HepG2 (cell line): ENCODE data around the gene TPCN2. TPM values are rescaled to one million over a fixed set of nuclear protein-coding genes. Genes with fewer than 3 reads are reported as not detected.

Experiments
- ATAC-seq: fragments of 200-7000 bp; cut with Tn5 transposase; 3 replicates; pipeline ENCODE4 v1.9.1; 2020; ENCODE audit warnings: mild to moderate bottlenecking, moderate library complexity
- BruUV-seq: library from RNA; stranded (reverse); fragments of 400-500 nt; replicated peaks from 2 replicates; lab custom pipeline; 2021; lab: Mats Ljungman, UMichigan
- CTCF ChIA-PET: fragments of 300-600 bp; formaldehyde crosslinking; extraction: SDS; loops from one replicate; lab custom pipeline; 2021; ENCODE audit warnings: low total read pairs, inconsistent platforms, low intra/inter-chr PET ratio; lab: Yijun Ruan, JAX
- POLR2A ChIA-PET: fragments of 350-600 bp; sonication (Branson Sonifier 250); formaldehyde crosslinking; loops from one replicate; lab custom pipeline; 2020; ENCODE audit warnings: antibody characterized with exemption, inconsistent platforms; lab: Yijun Ruan, JAX
- DNase-seq: peaks from one replicate; pipeline ENCODE4 v3.0.0-alpha.2; 2015; ENCODE audit warnings: low spot score
- FAIRE-seq: peaks from 3 replicates; lab custom pipeline; 2011; peaks lifted over from hg19 to GRCh38; lab: Jason Lieb, UNC
- H2AFZ ChIP-seq: one replicate; pipeline ENCODE4 v1.6.1; 2011; ENCODE audit warnings: low read length, inconsistent platforms
- H3K27ac ChIP-seq: fragments of 300-600 bp; 3 replicates; pipeline ENCODE4 v1.8.0; 2011; ENCODE audit warnings: mixed run types, mild to moderate bottlenecking, mixed read lengths, low read length, inconsistent platforms; ENCODE audit not compliant: insufficient read depth; ENCODE audit errors: extremely low read length
- H3K27me3 ChIP-seq, 2 experiments: fragments of 200-600 bp in 1 of 2; 2 replicates in 1 of 2; 3 replicates in 1 of 2; pipeline versions ENCODE4 v1.6.0 to v1.8.0; 2011; ENCODE audit warnings: low read length in 2 of 2, mild to moderate bottlenecking in 2 of 2, moderate library complexity in 2 of 2, inconsistent platforms in 1 of 2; ENCODE audit not compliant: insufficient read depth in 2 of 2, control insufficient read depth in 1 of 2
- H3K36me3 ChIP-seq, 2 experiments: fragments of 200-600 bp in 1 of 2; replicated peaks in 1 of 2; 2 replicates in 1 of 2; 3 replicates in 1 of 2; pipeline versions ENCODE4 v1.5.1 to v1.8.0; 2011; ENCODE audit warnings: low read length in 2 of 2, inconsistent platforms in 1 of 2; ENCODE audit not compliant: insufficient read depth in 2 of 2, control insufficient read depth in 1 of 2
- H3K4me1 ChIP-seq: 2 replicates; pipeline ENCODE4 v1.5.1; 2012; ENCODE audit warnings: low read length, inconsistent platforms; ENCODE audit not compliant: insufficient read depth
- H3K4me2 ChIP-seq: 2 replicates; pipeline ENCODE4 v1.6.0; 2011; ENCODE audit warnings: low read depth, low read length, inconsistent platforms
- H3K4me3 ChIP-seq, 3 experiments: fragments of 200-600 bp in 1 of 3; sonication (generic), shearing (Covaris generic) in 1 of 3; replicated peaks in 1 of 3; 2 replicates each; pipeline ENCODE4 v1.5.1; 2011 to 2016; ENCODE audit warnings: low read length in 3 of 3, inconsistent platforms in 2 of 3, low read depth in 2 of 3, mild to moderate bottlenecking in 2 of 3, control low read depth in 1 of 3, mixed read lengths in 1 of 3; ENCODE audit not compliant: insufficient read depth in 1 of 3
- H3K79me2 ChIP-seq: one replicate; pipeline ENCODE4 v1.6.1; 2011; ENCODE audit warnings: low read length, inconsistent platforms; ENCODE audit not compliant: insufficient read depth
- H3K9ac ChIP-seq: 2 replicates; pipeline ENCODE4 v1.6.0; 2011; ENCODE audit warnings: mild to moderate bottlenecking, low read depth, low read length, inconsistent platforms; ENCODE audit not compliant: insufficient read depth
- H3K9me3 ChIP-seq: 2 replicates; pipeline ENCODE4 v1.5.1; 2012; ENCODE audit warnings: mild to moderate bottlenecking, low read length
- H4K20me1 ChIP-seq: 2 replicates; pipeline ENCODE4 v1.6.0; 2011; ENCODE audit warnings: inconsistent platforms, mild to moderate bottlenecking, low read length, moderate library complexity; ENCODE audit not compliant: insufficient read depth
- ARID5B ChIP-seq: IDR thresholded peaks from 2 replicates; pipeline ENCODE4 v1.4.0; 2020; ENCODE audit warnings: mild to moderate bottlenecking, missing genetic modification reagents
- KLF9 ChIP-seq: IDR thresholded peaks from 2 replicates; pipeline ENCODE4 v1.6.1; 2016; ENCODE audit warnings: low read depth
- RFXAP ChIP-seq: sonication (generic); formaldehyde crosslinking; IDR thresholded peaks from 2 replicates; pipeline ENCODE4 v1.4.0; 2020; ENCODE audit warnings: missing genetic modification reagents, borderline replicate concordance
- SALL1 ChIP-seq: sonication (generic); formaldehyde crosslinking; IDR thresholded peaks from 2 replicates; pipeline ENCODE4 v1.8.0; 2022; ENCODE audit warnings: mild to moderate bottlenecking, missing genetic modification reagents
- SAP130 ChIP-seq: IDR thresholded peaks from 2 replicates; pipeline ENCODE4 v1.6.1; 2016; ENCODE audit warnings: low read depth
- SRF ChIP-seq: IDR thresholded peaks from 2 replicates; pipeline ENCODE4 v1.6.1; 2011; ENCODE audit warnings: mild to moderate bottlenecking, low read depth, low read length, moderate library complexity
- TCF7 ChIP-seq: sonication (generic); IDR thresholded peaks from 2 replicates; pipeline ENCODE4 v1.6.1; 2016; ENCODE audit warnings: antibody characterized with exemption, low read depth
- TEAD3 ChIP-seq: optimal IDR thresholded peaks from 2 replicates; pipeline ENCODE3; 2016; ENCODE audit warnings: borderline replicate concordance
- ZNF251 ChIP-seq: sonication (generic); formaldehyde crosslinking; IDR thresholded peaks from 2 replicates; pipeline ENCODE4 v1.9.0; 2021; ENCODE audit warnings: mild to moderate bottlenecking, missing genetic modification reagents
- ZSCAN20 ChIP-seq: sonication (generic); formaldehyde crosslinking; IDR thresholded peaks from 2 replicates; pipeline ENCODE4 v1.4.0; 2020; ENCODE audit warnings: missing genetic modification reagents, mild to moderate bottlenecking, borderline replicate concordance
- WGBS: methylation state at CpG from one replicate; pipeline ENCODE4 v1.1.6; 2017; ENCODE audit warnings: low lambda C conversion rate; 5-methylcytosine and 5-hydroxymethylcytosine counted together
- in situ Hi-C: cut with HindIII; loops from 2 replicates; pipeline ENCODE4 v1.10.0; 2017; ENCODE audit warnings: low pct_unique_long_range_greater_than_20kb; ENCODE audit not compliant: extremely low pct_ligation_motif_present
- intact Hi-C: fragments of 100-400 bp; cut with micrococcal nuclease; formaldehyde crosslinking; loops from one replicate; pipeline ENCODE4 v1.10.0; 2022; ENCODE audit not compliant: unreplicated experiment
- polyA plus RNA-seq, 8 experiments: library from polyadenylated mRNA; depleted of rRNA in 3 of 8; stranded (reverse) in 7 of 8; unstranded in 1 of 8; fragments of >200 nt; fragmentation: Illumina TruSeq in 4 of 8; extraction: Trizol in 4 of 8; gene quantifications; 2 replicates each; pipeline versions ENCODE4 v1.2.1 to v1.2.3, GENCODE V29; 2011 to 2016; ENCODE audit warnings: low read depth in 4 of 8, missing spikeins in 1 of 8, mixed read lengths in 1 of 8; ENCODE audit not compliant: insufficient read depth in 1 of 8
- total RNA-seq, 5 experiments: library from RNA; depleted of rRNA; stranded (reverse); fragments of >200 nt; fragmentation: Illumina TruSeq; extraction: Trizol; gene quantifications; 2 replicates each; pipeline ENCODE4 v1.2.3, GENCODE V29; 2016; ENCODE audit warnings: low read depth in 1 of 5
- TF ChIP-seq, protein P1 (sequence below): sonication (generic); formaldehyde crosslinking; IDR thresholded peaks from 2 replicates; pipeline ENCODE4 v1.4.0; 2020; ENCODE audit warnings: missing genetic modification reagents

The TPCN2 gene
- total and polyA plus RNA-seq, 2 of the 13 experiments (the other 11 are each of a cell fraction or from before 2014, with no cell fraction given): 5.6 to 5.9 TPM

DNA sequence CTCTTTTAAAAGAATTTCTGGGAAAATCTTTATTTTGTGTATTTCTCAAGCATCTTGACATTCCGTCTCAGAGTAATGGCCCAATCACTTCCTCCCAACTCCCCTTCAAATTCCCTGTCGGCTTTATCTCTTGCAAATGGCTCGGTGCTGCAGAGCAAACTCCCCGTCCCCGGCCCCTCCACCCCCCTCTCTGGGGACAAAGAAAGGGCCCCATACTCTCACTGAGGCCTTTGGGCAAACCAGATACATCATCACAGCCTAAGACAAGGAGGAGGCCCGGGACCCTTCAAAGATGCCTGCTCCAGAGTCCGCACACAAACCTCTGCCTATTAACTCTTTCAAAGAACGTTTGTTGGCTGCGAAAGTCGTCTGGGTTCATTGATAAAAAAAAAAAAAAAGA is 103.1 kb downstream of the TPCN2 start:
- intact Hi-C loops: no loop called here
- H3K9me3 ChIP-seq: no peaks in the 10 kb centered on the region
- ChIA-PET POLR2A (no interaction called here), CTCF (no interaction called here)
- no peak overlapping the region for H3K27ac ChIP-seq
- H3K9ac ChIP-seq: no peak overlapping the region
- FAIRE-seq (no peak), ATAC-seq (no peak), DNase-seq (no peak)
- TF ChIP-seq KLF9 (CRISPR knock-in tag) (no peak), RFXAP (no peak), SRF (no peak), SAP130 (CRISPR knock-in tag) (no peak), ZNF251 (CRISPR knock-in tag) (no peak)
- TF ChIP-seq, protein P1, sequence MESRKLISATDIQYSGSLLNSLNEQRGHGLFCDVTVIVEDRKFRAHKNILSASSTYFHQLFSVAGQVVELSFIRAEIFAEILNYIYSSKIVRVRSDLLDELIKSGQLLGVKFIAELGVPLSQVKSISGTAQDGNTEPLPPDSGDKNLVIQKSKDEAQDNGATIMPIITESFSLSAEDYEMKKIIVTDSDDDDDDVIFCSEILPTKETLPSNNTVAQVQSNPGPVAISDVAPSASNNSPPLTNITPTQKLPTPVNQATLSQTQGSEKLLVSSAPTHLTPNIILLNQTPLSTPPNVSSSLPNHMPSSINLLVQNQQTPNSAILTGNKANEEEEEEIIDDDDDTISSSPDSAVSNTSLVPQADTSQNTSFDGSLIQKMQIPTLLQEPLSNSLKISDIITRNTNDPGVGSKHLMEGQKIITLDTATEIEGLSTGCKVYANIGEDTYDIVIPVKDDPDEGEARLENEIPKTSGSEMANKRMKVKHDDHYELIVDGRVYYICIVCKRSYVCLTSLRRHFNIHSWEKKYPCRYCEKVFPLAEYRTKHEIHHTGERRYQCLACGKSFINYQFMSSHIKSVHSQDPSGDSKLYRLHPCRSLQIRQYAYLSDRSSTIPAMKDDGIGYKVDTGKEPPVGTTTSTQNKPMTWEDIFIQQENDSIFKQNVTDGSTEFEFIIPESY (CRISPR knock-in tag): no peak
- H4K20me1 ChIP-seq: no peaks in the 10 kb centered on the region
- no peak overlapping the region for H2AFZ ChIP-seq
- H3K4me2 ChIP-seq: no peak overlapping the region
- in situ Hi-C loops: no loop called here
- H3K4me3 ChIP-seq: no peak overlapping the region
- WGBS: 48% methylated on average over 10 of the region's 10 CpGs
- no peaks in the 10 kb centered on the region for H3K36me3 ChIP-seq
- H3K79me2 ChIP-seq: no peaks in the 10 kb centered on the region
- peaks cover 46% of the 10 kb centered on the region for H3K4me1 ChIP-seq
- H3K27me3 ChIP-seq: no peaks in the 10 kb centered on the region
- no TSS peak for BruUV-seq

DNA sequence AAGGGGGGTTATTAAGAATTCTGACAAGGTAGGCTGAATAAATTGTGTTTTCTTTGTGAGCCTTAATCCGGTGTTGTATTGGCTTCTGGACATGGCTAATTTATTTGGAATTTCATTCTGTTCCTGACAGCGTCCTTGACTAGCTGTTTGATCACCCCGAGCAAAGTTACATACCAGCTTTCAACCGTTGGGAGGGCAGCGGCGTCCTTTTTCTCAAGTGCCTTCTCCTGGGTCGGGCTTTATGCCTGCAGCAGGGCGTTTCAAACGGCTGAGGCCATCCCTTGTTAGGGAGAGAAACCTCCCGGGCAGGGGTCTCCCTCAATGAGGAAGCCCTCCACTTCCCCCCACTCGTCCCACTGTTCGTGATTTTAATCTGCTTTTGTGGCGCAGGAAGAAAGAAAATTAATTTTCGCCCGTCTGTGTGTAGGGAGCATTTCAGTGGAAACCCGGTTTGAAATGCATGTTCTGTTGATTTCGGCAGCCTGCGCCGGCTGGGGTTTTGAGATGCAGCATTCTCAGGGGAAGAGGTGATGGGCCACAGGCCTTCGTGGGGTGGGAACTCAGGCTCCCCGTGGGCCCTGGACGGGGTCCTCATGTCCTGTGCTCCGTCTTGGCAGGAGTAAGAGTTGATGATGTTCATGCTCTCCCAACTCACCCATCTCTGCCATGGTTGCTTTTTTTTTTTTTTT is 104.1 kb downstream of the TPCN2 start:
- H3K27ac ChIP-seq: no peak overlapping the region
- H3K79me2 ChIP-seq: no peaks in the 10 kb centered on the region
- POLR2A ChIA-PET: no interaction called here
- H3K9me3 ChIP-seq: no peaks in the 10 kb centered on the region
- no peak overlapping the region for H3K9ac ChIP-seq
- WGBS: 51% methylated on average over 23 of the region's 23 CpGs
- 0 out of 2 replicates have a peak overlapping the region, but pooled peaks have one; percentile 15 for H3K4me2 ChIP-seq
- H3K4me3 ChIP-seq: no peak overlapping the region
- CTCF ChIA-PET: no interaction called here
- intact Hi-C loops: no loop called here
- H3K27me3 ChIP-seq: no peaks in the 10 kb centered on the region
- no TSS peak for BruUV-seq
- peak; percentile 81 for TF ChIP-seq TEAD3 (CRISPR knock-in tag)
- peak; percentile 20; the same call in 1 of the 2 replicates for TF ChIP-seq ARID5B (CRISPR knock-in tag)
- TF ChIP-seq TCF7: peak; percentile 60
- TF ChIP-seq ZSCAN20: no peak
- peak; percentile 16; the same call in 1 of the 2 replicates for TF ChIP-seq SALL1 (CRISPR knock-in tag)
- H3K36me3 ChIP-seq: no peaks in the 10 kb centered on the region
- no peak overlapping the region for H2AFZ ChIP-seq
- in situ Hi-C loops: no loop called here
- peaks cover 56% of the 10 kb centered on the region for H3K4me1 ChIP-seq
- ATAC-seq (no peak), DNase-seq (peak; percentile 62), FAIRE-seq (no peak)
- H4K20me1 ChIP-seq: no peaks in the 10 kb centered on the region
